Liver (tissue), 3 donors: ENCODE results near the gene UTS2R.

Experiments used
- EGR1 ChIP-seq, 2 donors: IDR thresholded peaks; 2 replicates each; pipeline ENCODE4 v1.6.1; 2016 to 2018; ENCODE audit warnings: antibody characterized with exemption in 2 of 2, low read depth in 2 of 2
- HNF4G ChIP-seq: IDR thresholded peaks from 2 replicates; pipeline ENCODE4 v1.6.1; 2016; ENCODE audit warnings: antibody characterized with exemption
- JUND ChIP-seq, 2 donors: IDR thresholded peaks; 2 replicates each; pipeline ENCODE4 v1.6.1; 2016; ENCODE audit warnings: antibody characterized with exemption in 2 of 2
- MAX ChIP-seq: IDR thresholded peaks from 2 replicates; pipeline ENCODE4 v1.6.1; 2016; ENCODE audit warnings: antibody characterized with exemption
- SP1 ChIP-seq: IDR thresholded peaks from 2 replicates; pipeline ENCODE4 v1.6.1; 2018; ENCODE audit warnings: antibody characterized with exemption, mild to moderate bottlenecking
- TAF1 ChIP-seq: conservative IDR thresholded peaks from 2 replicates; pipeline ENCODE4 v1.6.1; 2016; ENCODE audit warnings: antibody characterized with exemption, mild to moderate bottlenecking
- YY1 ChIP-seq: IDR thresholded peaks from 2 replicates; pipeline ENCODE4 v1.6.1; 2016; ENCODE audit warnings: antibody characterized with exemption, mild to moderate bottlenecking
- ZBTB33 ChIP-seq: IDR thresholded peaks from 2 replicates; pipeline ENCODE4 v1.6.1; 2016; ENCODE audit warnings: antibody characterized with exemption
- TF ChIP-seq, protein P1 (sequence below): fragments of 150-350 bp; IDR thresholded peaks from 2 replicates; pipeline ENCODE4 v1.5.1; 2017; ENCODE audit warnings: improper control_type of control experiment, low read depth, low read length; ENCODE audit not compliant: missing input control
- TF ChIP-seq, protein P2 (sequence below): IDR thresholded peaks from 2 replicates; pipeline ENCODE4 v1.6.1; 2016; ENCODE audit warnings: antibody characterized with exemption, mild to moderate bottlenecking
- donor health status: healthy.
- donor health status: healthy.

DNA sequence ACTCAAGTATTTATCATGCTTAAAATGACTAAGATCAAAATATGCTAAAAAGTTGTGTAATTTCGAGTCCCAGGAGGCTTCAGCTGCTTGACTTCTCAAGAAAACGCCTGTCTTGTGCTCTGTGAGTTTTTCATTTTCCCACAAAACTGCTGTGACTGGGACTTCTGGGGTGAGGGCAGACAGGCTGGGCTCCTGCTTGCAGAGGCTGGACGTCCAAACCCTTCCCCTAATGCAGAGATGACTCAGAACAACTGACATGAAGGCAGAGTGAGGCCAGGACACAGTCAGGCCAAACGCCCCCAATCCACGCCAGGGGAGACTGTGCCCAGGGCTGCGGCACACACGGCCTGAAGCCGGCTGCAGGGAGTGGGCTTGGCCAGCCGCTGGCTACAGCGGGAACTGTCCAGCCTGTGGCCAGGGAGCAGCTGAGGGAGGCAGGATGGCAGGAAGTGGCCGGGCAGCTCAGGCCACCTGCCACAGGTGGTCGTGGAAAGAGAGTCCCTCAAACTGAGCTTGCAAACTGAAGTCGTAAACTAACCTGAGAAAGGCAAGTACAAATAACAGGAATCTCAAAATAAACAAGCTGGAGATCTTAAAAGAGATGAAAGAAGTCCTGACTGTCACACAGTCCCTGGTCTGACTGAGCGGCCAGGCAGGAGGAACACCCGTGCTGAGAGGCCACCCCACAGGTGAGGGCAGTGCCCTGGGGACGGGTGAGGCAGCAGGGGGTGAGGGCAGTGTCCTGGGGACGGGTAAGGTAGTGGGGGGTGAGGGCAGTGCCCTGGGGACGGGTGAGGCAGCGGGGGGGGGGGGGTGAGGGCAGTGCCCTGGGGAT lies 25.3 kb downstream of the UTS2R start:
- TF ChIP-seq, protein P1, sequence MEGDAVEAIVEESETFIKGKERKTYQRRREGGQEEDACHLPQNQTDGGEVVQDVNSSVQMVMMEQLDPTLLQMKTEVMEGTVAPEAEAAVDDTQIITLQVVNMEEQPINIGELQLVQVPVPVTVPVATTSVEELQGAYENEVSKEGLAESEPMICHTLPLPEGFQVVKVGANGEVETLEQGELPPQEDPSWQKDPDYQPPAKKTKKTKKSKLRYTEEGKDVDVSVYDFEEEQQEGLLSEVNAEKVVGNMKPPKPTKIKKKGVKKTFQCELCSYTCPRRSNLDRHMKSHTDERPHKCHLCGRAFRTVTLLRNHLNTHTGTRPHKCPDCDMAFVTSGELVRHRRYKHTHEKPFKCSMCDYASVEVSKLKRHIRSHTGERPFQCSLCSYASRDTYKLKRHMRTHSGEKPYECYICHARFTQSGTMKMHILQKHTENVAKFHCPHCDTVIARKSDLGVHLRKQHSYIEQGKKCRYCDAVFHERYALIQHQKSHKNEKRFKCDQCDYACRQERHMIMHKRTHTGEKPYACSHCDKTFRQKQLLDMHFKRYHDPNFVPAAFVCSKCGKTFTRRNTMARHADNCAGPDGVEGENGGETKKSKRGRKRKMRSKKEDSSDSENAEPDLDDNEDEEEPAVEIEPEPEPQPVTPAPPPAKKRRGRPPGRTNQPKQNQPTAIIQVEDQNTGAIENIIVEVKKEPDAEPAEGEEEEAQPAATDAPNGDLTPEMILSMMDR = no peak
- no peak for TF ChIP-seq JUND (IDR thresholded peaks at IDR 0.05)
- TF ChIP-seq ZBTB33 = no peak
- no peak for TF ChIP-seq HNF4G
- TF ChIP-seq EGR1 (IDR thresholded peaks at IDR 0.05; ENCODE audit: low read depth in 2 of 2) = no peak
- TF ChIP-seq SP1 = no peak
- TF ChIP-seq MAX = no peak
- no peak for TF ChIP-seq YY1
- TF ChIP-seq TAF1 = no peak
- TF ChIP-seq, protein P2, sequence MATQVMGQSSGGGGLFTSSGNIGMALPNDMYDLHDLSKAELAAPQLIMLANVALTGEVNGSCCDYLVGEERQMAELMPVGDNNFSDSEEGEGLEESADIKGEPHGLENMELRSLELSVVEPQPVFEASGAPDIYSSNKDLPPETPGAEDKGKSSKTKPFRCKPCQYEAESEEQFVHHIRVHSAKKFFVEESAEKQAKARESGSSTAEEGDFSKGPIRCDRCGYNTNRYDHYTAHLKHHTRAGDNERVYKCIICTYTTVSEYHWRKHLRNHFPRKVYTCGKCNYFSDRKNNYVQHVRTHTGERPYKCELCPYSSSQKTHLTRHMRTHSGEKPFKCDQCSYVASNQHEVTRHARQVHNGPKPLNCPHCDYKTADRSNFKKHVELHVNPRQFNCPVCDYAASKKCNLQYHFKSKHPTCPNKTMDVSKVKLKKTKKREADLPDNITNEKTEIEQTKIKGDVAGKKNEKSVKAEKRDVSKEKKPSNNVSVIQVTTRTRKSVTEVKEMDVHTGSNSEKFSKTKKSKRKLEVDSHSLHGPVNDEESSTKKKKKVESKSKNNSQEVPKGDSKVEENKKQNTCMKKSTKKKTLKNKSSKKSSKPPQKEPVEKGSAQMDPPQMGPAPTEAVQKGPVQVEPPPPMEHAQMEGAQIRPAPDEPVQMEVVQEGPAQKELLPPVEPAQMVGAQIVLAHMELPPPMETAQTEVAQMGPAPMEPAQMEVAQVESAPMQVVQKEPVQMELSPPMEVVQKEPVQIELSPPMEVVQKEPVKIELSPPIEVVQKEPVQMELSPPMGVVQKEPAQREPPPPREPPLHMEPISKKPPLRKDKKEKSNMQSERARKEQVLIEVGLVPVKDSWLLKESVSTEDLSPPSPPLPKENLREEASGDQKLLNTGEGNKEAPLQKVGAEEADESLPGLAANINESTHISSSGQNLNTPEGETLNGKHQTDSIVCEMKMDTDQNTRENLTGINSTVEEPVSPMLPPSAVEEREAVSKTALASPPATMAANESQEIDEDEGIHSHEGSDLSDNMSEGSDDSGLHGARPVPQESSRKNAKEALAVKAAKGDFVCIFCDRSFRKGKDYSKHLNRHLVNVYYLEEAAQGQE = no peak
